ENCODE measurements around the gene PLEKHA1.

Gene PLEKHA1

DNA sequence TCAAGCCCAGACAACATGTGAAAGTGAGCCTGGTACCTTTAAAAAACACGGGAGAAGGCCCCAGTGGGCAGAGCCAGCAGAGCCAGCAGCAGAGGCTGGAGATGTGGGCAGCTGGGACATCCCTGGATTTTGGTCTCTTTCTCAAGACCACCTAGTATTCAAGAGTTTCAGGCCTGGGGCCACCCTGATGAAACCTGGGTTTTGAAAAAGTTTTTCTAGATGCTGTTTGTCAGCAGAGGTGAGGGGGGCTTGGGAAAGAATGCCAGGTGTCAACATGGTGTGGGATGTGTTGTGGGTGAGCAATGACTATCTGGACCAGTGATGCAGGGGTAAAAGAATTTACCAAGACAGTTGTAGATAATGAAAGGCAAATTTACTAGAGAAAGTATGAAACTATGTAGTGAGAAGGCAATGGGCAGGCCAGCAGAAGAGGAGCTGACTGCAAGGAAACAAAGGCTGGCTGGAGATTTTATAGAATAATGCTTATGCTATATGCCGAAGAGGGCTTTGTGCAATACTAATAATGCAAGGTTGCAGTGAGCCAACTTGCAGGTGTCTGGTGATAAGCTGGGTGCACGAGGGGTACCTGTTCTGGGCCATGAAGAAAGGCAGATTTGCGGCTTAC lies 28.1 kb upstream of the PLEKHA1 start:
- no peak overlapping the region for H3K4me3 ChIP-seq (replicated peaks; ENCODE audit: low read depth, low read length)
- no peak for DNase-seq (ENCODE audit: extremely low read depth, low read depth)
- TF ChIP-seq, protein P1, sequence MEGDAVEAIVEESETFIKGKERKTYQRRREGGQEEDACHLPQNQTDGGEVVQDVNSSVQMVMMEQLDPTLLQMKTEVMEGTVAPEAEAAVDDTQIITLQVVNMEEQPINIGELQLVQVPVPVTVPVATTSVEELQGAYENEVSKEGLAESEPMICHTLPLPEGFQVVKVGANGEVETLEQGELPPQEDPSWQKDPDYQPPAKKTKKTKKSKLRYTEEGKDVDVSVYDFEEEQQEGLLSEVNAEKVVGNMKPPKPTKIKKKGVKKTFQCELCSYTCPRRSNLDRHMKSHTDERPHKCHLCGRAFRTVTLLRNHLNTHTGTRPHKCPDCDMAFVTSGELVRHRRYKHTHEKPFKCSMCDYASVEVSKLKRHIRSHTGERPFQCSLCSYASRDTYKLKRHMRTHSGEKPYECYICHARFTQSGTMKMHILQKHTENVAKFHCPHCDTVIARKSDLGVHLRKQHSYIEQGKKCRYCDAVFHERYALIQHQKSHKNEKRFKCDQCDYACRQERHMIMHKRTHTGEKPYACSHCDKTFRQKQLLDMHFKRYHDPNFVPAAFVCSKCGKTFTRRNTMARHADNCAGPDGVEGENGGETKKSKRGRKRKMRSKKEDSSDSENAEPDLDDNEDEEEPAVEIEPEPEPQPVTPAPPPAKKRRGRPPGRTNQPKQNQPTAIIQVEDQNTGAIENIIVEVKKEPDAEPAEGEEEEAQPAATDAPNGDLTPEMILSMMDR (IDR thresholded peaks at IDR 0.05; ENCODE audit: low read depth, low read length, missing control alignments): no peak

DNA sequence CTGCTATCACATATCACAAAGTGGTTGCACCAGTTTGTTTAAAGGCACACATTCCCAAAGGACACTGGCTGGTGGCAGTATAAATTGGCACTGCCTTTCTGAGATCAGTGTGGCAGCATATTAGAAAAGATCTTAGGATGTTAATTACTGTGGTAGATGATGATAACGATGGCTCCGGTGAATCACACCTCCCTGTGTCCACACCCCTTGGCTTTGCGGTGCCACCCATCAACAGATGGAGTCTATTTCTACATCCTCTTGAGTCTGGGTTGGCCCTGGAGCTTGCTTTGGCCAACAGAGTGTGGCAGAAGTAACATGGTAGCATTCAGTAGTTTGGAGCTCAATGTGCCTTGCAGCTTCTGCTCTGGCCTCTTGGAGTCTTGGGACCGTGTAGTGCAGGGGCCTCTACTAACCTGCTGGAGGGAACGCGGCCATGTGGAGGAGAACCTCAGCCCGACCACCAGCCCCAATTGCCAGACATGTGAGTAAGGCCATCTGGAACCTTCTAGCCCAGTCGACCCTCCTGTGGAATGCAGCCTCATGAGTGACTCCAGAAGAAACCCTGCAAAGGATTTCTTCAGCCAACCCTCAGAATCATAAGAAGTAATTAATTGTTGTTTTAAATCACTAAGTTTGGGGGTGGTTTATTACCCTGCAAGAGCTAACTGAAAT lies 27.2 kb upstream of the PLEKHA1 start:
- no peak overlapping the region for H3K4me3 ChIP-seq (replicated peaks; ENCODE audit: low read depth, low read length)
- TF ChIP-seq, protein P1 (IDR thresholded peaks at IDR 0.05; ENCODE audit: low read depth, low read length, missing control alignments): no peak
- DNase-seq (ENCODE audit: extremely low read depth, low read depth): no peak

- H3K4me3 ChIP-seq (replicated peaks; ENCODE audit: low read depth, low read length): no peak overlapping the region
- TF ChIP-seq, protein P1 (IDR thresholded peaks at IDR 0.05; ENCODE audit: low read depth, low read length, missing control alignments): no peak
- DNase-seq (ENCODE audit: extremely low read depth, low read depth): no peak
These were observed 26.0 kb upstream of the PLEKHA1 start for GRCh38 chr10:122348512-122348911.

DNA sequence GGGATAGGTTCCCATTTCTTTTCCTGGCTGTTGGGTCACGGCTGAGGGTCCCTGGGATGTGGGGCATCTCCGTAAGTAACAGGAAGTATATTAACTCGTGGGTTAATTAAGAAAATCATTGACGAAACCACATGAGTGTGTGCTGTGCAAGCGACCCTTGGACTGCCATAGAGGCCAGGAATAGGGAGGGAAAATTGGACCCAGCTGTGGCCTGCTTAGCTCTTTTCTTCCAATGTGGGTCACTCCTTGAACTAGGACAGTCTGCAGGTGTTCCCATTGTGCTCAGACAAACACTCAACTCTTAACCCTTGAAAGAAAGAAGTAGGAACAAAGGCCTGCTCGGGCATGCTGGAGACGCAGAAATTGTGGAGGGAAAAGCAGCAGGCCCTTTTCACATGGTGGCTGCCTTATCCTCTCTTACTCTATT lies 25.6 kb upstream of the PLEKHA1 start:
- no peak overlapping the region for H3K4me3 ChIP-seq (replicated peaks; ENCODE audit: low read depth, low read length)
- TF ChIP-seq, protein P1 (IDR thresholded peaks at IDR 0.05; ENCODE audit: low read depth, low read length, missing control alignments): no peak
- no peak for DNase-seq (ENCODE audit: extremely low read depth, low read depth)

- no peak for DNase-seq (ENCODE audit: extremely low read depth, low read depth)
- H3K4me3 ChIP-seq (replicated peaks; ENCODE audit: low read depth, low read length): no peak overlapping the region
- TF ChIP-seq, protein P1 (IDR thresholded peaks at IDR 0.05; ENCODE audit: low read depth, low read length, missing control alignments): no peak
These were observed 24.6 kb upstream of the PLEKHA1 start for GRCh38 chr10:122349758-122350369.

- DNase-seq (ENCODE audit: extremely low read depth, low read depth): no peak
- TF ChIP-seq, protein P1 (IDR thresholded peaks at IDR 0.05; ENCODE audit: low read depth, low read length, missing control alignments): no peak
- H3K4me3 ChIP-seq (replicated peaks; ENCODE audit: low read depth, low read length): no peak overlapping the region
These were observed 23.6 kb upstream of the PLEKHA1 start for GRCh38 chr10:122350893-122351292.
